Hypothalamus (tissue), 51 donors: ENCODE data around the gene AP2B1.
A peak's percentile ranks its signal among the peaks of the same experiment; 100 is the strongest.

ENCODE experiments used
- DNase-seq, 51 donors: peaks; one replicate each; lab custom pipeline; 2025; lab: John Stamatoyannopoulos, UW

AP2B1 gene

GRCh38 chr17:35765086-35765710 is 178.1 kb downstream of the AP2B1 start:
- no peak for DNase-seq

DNA sequence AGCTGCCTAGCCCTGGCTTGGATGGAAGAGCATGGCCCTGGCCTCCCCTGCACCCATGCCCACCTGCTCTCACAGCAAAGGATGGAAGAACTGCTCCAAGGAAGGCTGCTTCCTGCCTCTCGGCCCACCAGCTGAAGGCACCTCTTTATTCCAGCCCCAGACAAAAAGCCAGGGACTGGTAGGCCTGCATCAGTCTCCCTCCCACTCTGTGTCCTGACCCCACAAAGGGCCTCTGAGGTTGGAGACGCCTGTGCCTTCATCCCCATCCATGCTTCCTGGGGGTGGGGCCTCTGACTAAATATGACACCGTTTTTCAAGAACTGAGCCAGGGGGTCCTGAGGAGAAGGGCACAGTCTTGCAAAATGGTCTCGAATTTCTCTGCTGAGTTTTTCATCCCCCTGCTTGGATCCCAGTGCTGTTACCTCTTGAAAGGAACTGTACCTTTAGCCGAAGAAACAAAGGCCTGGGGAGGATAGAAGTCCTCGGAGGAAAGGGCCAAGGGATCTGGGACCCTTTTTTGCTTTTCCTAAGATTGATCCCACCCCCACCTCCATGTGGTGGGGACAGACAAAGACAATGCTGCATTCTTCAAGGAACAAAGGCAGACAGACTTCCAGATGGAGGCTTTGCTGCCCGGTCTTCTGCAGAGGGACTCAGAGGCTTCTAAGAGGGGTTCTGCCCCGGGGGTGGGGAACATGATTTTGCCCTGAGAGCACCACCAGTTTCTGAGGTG is 178.8 kb downstream of the AP2B1 start:
- DNase-seq = peak in 1 of 51 donors; percentile 98

DNA sequence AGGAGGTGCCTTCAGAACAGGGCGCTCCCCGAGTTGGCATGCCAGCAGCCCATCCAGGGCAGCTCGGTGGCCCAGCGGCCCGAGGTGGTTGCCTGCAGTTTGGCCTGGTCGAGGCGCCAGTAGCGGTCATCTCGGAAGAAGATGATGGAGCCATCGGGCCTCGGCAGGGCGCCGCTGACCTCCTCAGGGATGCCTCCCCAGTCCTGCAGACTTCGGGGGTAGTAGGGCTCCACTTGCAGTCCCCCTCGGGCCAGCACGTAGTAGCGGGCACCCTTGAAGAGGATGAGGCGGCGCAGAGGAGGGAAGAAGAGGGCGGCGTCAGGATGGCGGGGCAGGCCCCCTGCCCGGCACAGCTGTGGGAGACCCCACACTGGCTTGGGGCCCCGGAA is 179.4 kb downstream of the AP2B1 start:
- DNase-seq = no peak

GRCh38 chr17:35766903-35767510 is 179.9 kb downstream of the AP2B1 start:
- DNase-seq = peak in 8 of 51 donors; percentile 7 to 34 (median 18)

GRCh38 chr17:35768797-35769196 is 181.7 kb downstream of the AP2B1 start:
- no peak for DNase-seq

DNA sequence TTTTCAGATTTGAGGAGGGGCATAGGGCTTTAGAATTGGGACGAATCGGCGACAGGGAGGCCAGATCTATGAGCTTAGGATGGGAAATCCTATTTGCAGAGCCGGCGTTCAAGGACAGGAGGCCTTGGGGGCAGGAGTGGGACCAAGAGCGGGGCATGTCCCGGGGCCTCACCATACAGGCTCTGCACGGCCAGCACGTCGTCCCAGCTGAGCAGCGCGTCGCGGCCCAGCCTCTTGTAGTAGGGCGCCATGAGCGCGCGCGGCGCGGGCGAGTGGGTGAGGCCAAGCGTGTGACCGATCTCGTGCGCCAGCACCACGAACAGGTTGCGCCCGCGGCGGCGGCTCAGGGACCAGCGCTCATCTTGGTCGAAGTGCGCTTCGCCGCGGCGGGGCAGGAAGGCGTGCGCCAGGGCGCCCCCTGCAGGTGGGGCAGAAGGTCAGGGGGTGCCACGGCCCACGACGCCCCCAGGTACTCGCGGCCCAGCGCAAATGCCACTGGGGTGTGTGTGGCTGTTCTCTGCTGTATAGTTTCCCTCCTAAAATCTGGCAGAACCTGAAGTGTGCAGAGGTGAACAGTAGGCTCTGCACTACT is 182.9 kb downstream of the AP2B1 start:
- DNase-seq = no peak

GRCh38 chr17:35773129-35773528 is 186.0 kb downstream of the AP2B1 start:
- no peak for DNase-seq

DNA sequence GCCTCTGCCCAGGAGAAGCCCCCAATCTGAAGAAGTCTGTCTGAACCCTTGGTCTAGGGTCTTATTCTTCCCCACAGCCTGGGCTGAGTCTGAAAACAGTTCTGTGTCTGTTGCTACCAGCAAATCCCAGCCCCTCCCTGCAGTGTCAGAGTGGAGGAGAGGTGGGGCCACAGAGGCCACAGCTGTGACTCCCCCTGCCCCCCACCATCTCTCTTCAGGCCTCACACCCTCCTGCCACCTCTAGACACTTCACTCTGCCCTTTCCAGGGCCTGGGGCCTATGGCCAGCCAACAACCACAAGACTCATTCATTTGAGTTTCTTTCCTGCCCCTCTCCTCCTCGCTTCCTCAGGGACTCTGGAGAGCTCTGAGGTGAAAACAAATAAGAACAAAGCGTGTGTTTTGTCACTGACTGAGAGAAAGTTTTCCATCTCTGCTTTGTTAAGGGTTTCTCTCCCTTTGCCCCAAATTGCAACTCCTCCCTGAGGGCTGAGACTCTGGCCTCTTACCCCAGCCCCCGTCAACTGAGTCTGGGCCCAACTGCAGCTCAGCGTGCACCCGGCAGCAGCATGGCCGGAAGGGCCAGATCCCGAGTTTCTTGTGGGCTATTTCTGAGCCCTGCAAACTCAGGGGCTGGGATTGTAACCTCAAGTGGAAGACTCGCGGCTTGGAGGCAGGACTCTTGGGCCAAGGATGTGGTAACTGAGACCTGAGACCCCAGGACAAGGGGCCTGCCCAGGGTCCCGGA is 186.7 kb downstream of the AP2B1 start:
- peak in 1 of 51 donors; percentile 46 for DNase-seq

DNA sequence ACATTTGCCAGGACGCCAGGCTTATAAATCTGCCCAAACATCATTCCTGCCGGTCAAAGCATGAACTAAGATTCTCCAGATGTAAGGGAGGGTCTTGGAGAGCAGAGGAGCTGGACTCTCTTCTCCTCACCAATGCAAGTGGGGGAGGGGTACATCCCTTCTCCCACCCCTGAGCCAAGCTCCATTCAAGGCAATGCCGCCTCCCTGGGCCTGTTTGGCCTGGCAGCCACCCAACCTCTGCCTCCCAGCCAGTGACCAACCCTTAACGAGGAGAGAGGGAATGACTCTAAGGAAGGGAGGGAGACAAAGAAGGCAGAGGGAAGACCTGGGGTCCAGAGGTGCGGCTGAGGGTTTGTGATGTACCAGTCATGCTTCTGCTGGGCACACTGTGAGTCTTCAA is 187.4 kb downstream of the AP2B1 start:
- peak in 31 of 51 donors; percentile 7 to 68 (median 47) for DNase-seq

DNA sequence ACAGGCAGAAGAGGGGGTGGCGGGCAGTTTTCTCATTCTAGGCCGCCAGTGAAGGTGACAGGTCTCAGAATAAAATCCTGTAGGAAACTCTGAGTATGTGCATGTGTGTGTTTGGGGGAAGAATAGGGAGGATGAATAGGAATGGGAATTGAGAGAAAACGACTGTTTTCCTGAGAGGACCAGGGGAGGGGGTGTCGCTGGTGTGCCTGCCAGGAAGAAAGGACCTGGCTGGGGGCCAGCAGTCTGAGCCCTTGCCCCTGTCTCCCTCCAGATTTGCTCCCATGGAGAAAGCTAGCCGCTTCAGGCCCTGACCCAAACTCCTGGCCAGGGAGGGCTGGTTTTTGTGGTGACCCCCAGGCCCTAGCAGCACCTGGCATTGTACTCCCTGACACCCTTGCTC is 187.9 kb downstream of the AP2B1 start:
- DNase-seq = peak in 5 of 51 donors; percentile 9 to 21 (median 13)

DNA sequence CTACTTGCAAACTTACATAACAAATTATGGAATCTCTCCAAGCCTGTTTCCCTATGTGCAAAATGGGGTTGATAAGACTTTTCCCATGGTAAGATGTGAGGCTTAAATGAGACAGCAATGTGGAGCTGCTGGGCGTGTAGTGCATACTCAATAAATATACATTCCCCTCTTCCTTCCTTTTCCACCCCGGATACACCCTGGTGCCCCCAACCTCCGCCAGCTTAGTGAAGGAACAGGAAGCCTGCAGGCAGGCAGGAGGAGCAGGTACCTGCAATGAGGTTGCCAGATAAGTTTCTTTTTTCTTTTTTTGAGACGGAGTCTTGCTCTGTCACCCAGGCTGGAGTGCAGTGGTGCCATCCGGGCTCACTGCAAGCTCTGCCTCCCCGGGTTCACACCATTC is 188.5 kb downstream of the AP2B1 start:
- DNase-seq = no peak
